VCaP (cell line): ENCODE measurements around the gene SIX3.

Experiments used
- H3K27ac ChIP-seq: fragments of 450-650 bp; 2 replicates; pipeline ENCODE4 v1.5.1; 2017
- TF ChIP-seq, protein P1 (sequence below): fragments of 450-650 bp; conservative IDR thresholded peaks from 2 replicates; pipeline ENCODE4 v1.5.1; 2017; ENCODE audit warnings: mild to moderate bottlenecking, moderate library complexity

Gene SIX3

DNA sequence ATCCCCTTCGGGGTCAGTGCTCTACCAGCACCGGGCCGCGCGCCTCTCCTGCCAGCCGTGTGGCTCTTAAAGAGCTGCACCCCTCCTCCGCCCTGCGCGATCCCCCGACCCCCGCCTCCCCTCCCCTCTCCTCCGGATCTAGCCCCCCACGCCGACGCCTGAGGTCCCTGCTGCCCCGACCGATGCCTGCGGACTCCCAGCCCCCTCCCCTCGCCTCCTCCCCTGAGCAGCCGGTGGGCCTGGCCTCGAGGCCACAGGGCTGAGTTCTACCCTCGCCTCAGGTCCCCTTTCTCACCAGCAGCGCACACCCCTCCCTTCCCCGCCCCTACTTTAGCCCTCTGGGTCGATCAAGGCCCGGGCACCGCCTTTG, 5.8 kb upstream of the SIX3 start:
- TF ChIP-seq, protein P1, sequence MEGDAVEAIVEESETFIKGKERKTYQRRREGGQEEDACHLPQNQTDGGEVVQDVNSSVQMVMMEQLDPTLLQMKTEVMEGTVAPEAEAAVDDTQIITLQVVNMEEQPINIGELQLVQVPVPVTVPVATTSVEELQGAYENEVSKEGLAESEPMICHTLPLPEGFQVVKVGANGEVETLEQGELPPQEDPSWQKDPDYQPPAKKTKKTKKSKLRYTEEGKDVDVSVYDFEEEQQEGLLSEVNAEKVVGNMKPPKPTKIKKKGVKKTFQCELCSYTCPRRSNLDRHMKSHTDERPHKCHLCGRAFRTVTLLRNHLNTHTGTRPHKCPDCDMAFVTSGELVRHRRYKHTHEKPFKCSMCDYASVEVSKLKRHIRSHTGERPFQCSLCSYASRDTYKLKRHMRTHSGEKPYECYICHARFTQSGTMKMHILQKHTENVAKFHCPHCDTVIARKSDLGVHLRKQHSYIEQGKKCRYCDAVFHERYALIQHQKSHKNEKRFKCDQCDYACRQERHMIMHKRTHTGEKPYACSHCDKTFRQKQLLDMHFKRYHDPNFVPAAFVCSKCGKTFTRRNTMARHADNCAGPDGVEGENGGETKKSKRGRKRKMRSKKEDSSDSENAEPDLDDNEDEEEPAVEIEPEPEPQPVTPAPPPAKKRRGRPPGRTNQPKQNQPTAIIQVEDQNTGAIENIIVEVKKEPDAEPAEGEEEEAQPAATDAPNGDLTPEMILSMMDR = no peak
- no peak overlapping the region for H3K27ac ChIP-seq

DNA sequence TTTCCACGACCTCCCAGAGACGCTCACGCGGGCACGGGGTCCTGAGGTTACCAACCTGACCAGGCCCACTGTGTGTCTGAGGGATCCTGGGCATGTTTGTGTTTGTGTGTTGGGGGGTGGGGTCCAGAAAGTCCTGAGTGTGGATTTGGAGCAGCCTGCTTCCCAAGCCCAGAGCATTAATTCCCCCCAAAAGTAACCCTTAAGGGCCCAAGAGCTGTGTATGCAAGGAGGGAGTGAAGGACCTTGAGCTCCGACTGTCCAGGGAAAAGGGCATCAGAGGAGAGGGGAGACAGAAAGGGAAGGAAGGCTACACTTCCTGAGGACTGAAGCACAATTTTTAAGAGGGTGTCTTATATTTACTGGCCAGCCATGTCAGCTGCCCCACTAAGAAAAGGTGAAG, 5.2 kb upstream of the SIX3 start:
- TF ChIP-seq, protein P1 = no peak
- no peak overlapping the region for H3K27ac ChIP-seq

DNA sequence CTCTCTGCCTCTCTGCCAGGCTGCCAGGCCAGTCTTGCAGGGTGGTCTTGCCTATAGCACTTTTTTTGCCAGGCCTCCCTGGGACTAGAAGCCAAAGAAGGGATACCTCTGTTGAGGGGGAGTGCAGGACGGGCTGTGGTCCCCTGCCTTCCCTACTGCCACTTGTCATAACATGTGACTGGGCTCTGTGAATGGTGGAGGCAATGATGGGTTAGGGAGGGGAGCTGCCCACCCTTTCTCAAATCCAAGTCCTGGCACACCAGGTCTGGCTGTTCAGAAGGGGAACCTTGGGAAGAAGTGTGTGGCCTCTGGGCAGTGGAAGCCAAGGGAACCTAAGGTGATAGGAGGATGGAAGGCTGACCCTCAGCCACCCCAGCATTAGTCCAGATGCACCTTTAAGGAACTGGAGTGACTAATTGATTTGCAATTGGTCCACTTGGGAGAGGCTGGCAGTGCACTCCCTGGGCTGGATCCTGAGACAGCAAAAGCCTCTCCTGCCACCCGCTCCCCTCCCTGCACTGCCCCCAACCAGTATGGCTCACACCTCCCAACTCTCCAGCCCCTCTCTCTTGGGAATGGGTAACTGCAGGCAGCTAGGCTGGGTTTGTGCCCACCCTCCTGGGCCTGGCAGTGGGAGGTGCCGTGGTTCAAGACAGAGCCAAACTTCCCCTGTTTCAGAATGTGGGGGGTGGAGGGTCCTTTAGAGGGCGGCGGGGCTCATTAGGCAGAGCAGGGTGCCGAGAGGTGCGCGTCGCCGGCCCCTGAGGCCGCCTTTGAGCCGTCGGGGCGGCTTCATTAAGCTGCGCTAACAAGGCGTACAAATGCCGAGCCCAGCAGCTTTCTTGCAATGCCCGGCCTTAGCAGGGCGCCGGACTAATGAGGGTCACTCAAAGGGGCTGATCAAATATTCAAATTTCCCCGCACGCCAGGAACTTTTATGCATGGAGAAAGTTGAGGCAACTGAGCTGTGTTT, 4.5 kb upstream of the SIX3 start:
- TF ChIP-seq, protein P1 = no peak

DNA sequence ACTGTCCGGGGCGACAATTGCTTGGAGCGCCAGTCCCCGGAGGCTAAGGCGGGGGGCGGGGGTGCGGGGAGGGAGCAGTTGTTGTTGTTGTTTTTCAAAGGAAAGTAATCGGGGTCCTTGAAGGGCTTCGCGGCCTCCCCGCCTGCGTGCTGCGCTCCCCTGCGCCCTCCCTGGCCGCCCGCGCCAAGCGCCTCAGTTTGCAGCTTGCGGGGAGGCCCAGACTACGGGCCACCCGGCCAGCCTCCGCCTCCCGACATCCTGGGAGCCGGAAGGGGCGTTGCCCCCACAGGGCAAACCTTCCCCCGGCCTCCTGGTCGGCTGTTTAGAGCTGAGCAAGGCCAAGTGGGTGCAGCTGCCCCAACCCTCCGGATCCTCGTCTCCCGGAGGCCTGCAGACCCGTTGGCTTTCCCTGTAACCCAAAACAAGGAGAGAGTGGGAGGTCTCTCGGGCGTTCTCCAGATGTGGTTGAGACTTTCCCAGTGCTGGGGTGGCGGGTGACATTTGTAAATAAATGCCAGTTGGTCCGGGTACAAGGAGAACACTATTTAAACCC, 3.7 kb upstream of the SIX3 start:
- TF ChIP-seq, protein P1 = no peak
- H3K27ac ChIP-seq = no peak overlapping the region

More for the DNA sequence above, 4.5 kb upstream of the SIX3 start:
- H3K27ac ChIP-seq = no peak overlapping the region

DNA sequence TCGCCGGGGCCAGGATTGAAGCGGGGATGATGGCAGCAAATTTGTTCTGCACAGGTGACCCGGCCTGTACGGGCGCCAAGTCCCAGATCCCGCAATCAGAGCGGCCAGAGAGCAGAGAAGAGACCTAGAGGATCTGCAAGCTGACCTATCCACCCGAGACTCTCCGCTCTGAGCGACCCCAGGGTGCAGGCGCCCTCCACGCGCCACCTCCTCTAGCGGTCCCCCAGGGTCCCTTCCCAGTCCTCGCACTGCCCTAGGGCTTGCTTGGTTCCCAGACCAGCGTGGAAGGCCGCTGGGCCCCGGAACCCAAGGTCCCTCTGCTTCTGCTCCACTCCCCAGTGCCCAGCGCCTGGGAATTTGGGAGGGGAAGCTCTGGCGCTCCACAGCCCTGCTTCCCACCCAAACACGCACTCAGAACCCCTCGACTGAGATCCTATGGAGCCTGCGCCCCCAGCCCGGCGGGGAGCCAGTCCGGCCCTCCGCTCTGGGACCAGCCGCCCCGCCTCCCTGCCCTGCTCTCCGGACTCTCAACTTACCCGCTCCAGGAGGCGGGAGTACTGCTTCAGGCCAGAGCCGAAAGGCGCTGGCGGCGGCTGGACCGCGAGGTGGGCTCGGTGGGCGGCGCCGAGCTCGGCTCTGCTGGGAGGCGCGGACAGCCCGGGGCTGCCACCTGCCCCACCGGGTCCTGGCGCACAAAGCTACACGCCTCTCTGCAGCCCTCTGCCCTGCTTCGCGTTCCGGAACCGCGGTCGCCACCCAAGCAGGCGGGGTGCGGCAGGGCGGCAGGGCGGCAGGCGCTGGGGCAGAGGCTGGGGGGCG, 3.0 kb upstream of the SIX3 start:
- TF ChIP-seq, protein P1 = no peak
- H3K27ac ChIP-seq = peak overlapping the region; percentile 44; the same call in 1 of the 2 replicates

DNA sequence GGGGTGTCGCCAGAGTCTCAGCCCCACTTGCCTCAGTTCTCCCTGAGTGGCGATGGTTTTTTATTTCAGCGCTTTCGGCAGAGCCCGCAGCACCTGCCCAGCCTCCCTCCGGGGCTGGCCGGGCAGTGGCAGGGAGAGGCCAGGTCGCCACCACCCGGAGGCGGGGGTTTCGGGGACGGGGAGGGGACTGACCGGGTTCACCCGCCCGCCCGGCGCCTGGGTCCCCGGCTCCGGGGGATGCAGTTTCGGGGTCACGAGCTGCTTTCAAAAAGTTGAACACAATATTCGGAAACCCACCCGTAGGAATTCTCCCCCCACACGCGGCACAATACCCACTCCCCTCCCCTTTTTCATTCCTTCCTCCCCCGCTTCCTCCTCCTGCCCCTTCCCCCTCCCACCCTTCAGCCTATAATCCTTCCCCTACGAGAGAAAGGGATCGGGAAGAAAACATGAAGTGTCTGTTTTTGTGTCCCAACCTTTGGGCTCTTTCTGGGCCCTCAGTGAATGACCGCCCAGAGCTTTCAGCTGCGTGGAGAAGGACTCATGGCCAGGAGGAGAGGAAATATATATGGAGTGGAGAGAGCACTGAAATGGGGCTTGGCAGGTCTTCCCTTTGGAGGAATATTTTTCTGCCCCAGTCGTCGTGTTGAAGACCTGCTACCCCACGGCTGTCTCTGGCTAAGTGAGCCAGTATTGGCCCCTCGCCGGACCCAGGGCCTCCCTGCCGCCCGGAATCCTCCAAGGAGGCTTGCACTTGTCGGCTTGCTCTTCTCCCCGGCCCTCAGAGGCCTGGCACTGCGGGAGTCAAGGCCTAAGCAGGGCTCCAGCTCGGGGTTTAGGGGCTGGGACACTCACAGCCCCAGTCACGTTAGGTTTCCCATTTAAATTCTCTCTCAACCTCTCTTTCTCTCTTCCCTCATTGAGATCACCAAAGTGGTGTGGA, 2.1 kb upstream of the SIX3 start:
- TF ChIP-seq, protein P1 = no peak

More for the DNA sequence above, 2.1 kb upstream of the SIX3 start:
- H3K27ac ChIP-seq = peak overlapping the region; percentile 44; the same call in 1 of the 2 replicates
